Endothelial cell (in vitro differentiated cells): ENCODE measurements around the gene LEMD2. TPM values are rescaled to one million over a fixed set of nuclear protein-coding genes. Genes with fewer than 3 reads are reported as not detected.

Source experiments
- DNase-seq: peaks from one replicate; pipeline ENCODE4 v3.0.0; 2021; ENCODE audit warnings: low spot score
- H3K27ac Mint-ChIP-seq: one replicate; pipeline ENCODE4 v1.8.0; 2021; ENCODE audit warnings: mixed read lengths, inconsistent platforms; ENCODE audit not compliant: unreplicated experiment
- H3K27me3 Mint-ChIP-seq: one replicate; pipeline ENCODE4 v1.8.0; 2021; ENCODE audit warnings: mild to moderate bottlenecking, moderate library complexity, mixed read lengths, inconsistent platforms; ENCODE audit not compliant: unreplicated experiment
- H3K36me3 Mint-ChIP-seq: one replicate; pipeline ENCODE4 v1.8.0; 2021; ENCODE audit warnings: mild to moderate bottlenecking, low read depth, mixed read lengths, inconsistent platforms; ENCODE audit not compliant: unreplicated experiment
- H3K4me1 Mint-ChIP-seq: one replicate; pipeline ENCODE4 v1.8.0; 2021; ENCODE audit warnings: mild to moderate bottlenecking, mixed read lengths, inconsistent platforms; ENCODE audit not compliant: unreplicated experiment
- H3K4me3 Mint-ChIP-seq: one replicate; pipeline ENCODE4 v1.8.0; 2021; ENCODE audit warnings: mild to moderate bottlenecking, mixed read lengths, inconsistent platforms; ENCODE audit not compliant: unreplicated experiment
- H3K9me3 Mint-ChIP-seq: one replicate; pipeline ENCODE4 v1.8.0; 2021; ENCODE audit warnings: mixed read lengths, inconsistent platforms; ENCODE audit not compliant: unreplicated experiment
- total RNA-seq: library from RNA; stranded (reverse); fragmentation: NEBNext Ultra II Directional; extraction: Animal tissue kit (Norgen Biotek cat#: 25700); gene quantifications from one replicate; pipeline ENCODE4 v1.2.1, GENCODE V29; 2021; ENCODE audit not compliant: unreplicated experiment
- TF ChIP-seq, protein P1 (sequence below): fragments of 200-600 bp; sonication (generic); IDR thresholded peaks from one replicate; pipeline ENCODE4 v1.5.0; 2021; ENCODE audit warnings: antibody characterized with exemption; ENCODE audit not compliant: unreplicated experiment

The LEMD2 gene
- total RNA-seq, 1 donor from 2014 or later: 105 TPM

DNA sequence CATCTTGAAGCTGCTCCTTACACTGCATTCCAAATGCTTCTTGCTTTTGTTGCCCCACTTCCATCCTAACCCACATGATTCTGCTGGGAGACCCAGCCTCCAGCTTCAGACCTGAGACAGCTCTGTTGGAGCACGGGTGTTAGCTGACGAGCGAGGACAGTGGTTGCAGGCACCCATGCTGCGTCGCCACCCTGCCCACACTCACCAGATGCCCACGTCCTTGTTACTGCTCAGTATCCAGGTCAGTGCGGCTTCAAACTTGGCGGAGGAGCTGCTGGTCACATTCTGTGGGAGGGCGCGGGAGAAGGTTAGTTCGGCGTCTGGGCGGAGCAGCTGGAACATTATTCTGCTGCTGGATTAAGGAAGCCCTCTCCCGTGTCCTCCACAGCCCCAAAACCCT, 9.0 kb downstream of the LEMD2 start:
- peak overlapping the region; percentile 79 for H3K4me3 Mint-ChIP-seq
- DNase-seq: no peak
- peaks cover 52% of the 10 kb centered on the region for H3K36me3 Mint-ChIP-seq
- H3K9me3 Mint-ChIP-seq: no peaks in the 10 kb centered on the region
- TF ChIP-seq, protein P1, sequence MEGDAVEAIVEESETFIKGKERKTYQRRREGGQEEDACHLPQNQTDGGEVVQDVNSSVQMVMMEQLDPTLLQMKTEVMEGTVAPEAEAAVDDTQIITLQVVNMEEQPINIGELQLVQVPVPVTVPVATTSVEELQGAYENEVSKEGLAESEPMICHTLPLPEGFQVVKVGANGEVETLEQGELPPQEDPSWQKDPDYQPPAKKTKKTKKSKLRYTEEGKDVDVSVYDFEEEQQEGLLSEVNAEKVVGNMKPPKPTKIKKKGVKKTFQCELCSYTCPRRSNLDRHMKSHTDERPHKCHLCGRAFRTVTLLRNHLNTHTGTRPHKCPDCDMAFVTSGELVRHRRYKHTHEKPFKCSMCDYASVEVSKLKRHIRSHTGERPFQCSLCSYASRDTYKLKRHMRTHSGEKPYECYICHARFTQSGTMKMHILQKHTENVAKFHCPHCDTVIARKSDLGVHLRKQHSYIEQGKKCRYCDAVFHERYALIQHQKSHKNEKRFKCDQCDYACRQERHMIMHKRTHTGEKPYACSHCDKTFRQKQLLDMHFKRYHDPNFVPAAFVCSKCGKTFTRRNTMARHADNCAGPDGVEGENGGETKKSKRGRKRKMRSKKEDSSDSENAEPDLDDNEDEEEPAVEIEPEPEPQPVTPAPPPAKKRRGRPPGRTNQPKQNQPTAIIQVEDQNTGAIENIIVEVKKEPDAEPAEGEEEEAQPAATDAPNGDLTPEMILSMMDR: no peak
- peaks cover 15% of the 10 kb centered on the region for H3K27me3 Mint-ChIP-seq
- H3K4me1 Mint-ChIP-seq: peaks cover 66% of the 10 kb centered on the region
- peak overlapping the region; percentile 99 for H3K27ac Mint-ChIP-seq

DNA sequence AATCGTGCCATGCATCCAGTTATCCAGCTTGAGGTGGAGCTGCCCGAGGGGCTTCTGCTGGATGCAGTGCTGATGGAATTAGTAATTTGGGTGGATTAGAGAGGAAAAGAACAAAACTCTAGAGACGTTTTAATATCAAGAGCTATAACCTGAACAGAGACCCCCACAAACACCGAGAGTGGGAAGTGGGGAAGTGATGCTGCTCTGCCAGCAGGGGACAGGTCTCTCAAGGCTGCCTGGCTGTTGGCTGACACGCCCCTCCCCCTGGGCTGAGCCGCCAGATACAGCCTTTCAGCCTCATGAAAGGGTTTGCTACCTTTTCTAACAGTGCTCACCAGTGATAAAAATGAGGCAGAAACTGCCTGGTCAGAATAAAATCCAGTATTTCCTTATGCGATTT, 9.6 kb downstream of the LEMD2 start:
- Mint-ChIP-seq H3K4me3 (peak overlapping the region; percentile 79), H3K36me3 (peaks cover 55% of the 10 kb centered on the region), H3K27ac (peak overlapping the region; percentile 99), H3K9me3 (no peaks in the 10 kb centered on the region), H3K27me3 (peaks cover 15% of the 10 kb centered on the region), H3K4me1 (peaks cover 60% of the 10 kb centered on the region)
- TF ChIP-seq, protein P1: peak; percentile 43
- peak; percentile 56 for DNase-seq

DNA sequence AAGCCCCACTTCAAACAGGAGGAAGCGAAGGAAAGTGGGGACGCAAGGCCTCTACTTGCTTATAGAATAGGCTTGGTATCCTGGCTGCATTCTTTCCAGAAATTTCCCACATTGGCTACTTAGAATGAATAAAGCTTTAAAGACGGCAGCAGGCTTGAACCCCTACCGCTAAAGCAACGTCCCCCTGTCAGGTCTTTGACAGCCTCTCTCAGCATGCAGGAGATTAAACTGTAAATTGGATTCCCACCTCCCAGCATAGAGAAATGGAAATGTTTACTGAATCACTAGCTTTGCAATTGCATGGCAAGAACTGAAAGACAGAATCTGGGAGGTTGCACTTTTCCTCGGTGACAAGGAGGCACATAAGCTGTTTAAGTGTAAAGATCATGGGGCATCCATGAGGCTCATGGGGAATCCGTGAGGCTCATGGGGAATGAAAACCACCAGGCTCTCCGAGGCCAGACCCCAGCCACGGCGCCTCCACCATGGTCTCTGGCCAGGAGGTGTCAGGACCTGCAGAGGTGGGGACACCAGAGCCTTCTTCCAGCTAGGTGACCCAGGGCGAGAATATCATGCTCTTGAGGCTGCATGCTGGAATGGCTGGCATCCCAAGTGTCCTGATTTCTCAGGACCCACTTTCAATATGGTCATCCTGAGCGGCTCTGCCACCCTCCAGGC, 10.3 kb downstream of the LEMD2 start:
- no peak overlapping the region for H3K4me3 Mint-ChIP-seq
- H3K4me1 Mint-ChIP-seq: peaks cover 52% of the 10 kb centered on the region
- DNase-seq: no peak
- peaks cover 12% of the 10 kb centered on the region for H3K27me3 Mint-ChIP-seq
- H3K36me3 Mint-ChIP-seq: peaks cover 55% of the 10 kb centered on the region
- TF ChIP-seq, protein P1: no peak
- H3K9me3 Mint-ChIP-seq: no peaks in the 10 kb centered on the region
- no peak overlapping the region for H3K27ac Mint-ChIP-seq

DNA sequence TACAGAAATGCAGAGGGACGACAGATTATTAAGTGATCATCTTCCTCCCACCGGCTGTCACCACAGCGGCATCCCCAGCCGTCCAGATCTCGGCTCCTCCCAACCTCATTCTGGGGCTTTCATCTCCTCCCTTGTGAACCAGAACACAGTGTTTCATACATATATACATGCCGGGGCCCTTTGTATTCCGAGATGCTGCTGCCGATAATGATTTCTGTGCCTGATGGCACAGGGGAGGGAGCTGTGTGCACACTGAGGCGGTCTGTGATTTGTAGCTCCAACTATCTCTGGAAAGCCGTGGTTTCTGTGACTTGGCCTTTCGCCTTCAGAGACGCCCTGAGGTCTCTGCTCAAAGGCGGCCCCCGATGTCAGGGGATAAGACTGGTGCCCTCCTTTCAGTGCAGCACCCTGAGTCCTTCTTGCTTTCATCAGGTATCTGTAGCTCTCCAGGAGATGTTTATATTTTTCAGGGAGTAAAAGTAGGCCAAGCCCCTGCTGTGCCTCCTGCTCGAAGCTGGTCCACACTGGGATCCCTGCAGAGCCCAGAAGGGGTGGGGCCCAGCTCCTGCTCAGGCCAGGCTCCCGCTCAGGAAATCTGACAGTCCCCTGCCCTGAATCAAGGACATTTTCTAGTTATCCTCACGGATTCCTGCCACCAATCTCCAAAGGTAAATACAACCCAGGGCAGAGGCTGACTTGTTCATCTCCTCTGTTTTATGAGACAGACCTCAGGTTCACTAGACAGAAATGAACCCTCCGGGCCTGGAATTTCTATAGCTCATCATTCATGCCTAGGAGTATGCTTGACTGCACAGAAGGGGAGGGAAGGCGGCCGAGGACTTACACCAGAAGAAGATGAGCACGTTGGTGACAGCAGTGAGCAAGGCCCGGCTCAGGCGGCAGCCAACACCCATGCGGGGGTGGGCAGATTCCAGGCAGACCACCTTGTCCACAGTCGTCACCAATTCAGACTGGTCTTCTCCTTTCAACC, 11.2 kb downstream of the LEMD2 start:
- Mint-ChIP-seq H3K27ac (peak overlapping the region; percentile 9), H3K36me3 (peaks cover 59% of the 10 kb centered on the region), H3K4me1 (peaks cover 53% of the 10 kb centered on the region), H3K27me3 (peaks cover 12% of the 10 kb centered on the region), H3K4me3 (peak overlapping the region; percentile 23), H3K9me3 (no peaks in the 10 kb centered on the region)
- TF ChIP-seq, protein P1: no peak
- no peak for DNase-seq
